Ovary (tissue), 9 donors: Measurements from ENCODE around the gene SLC35A3. TPM values are rescaled to one million over a fixed set of nuclear protein-coding genes. Genes with fewer than 3 reads are reported as not detected.

ENCODE experiments used
- DNase-seq, 5 donors: peaks; one replicate each; pipeline ENCODE4 v3.0.0-alpha.2; 2019 to 2020
- H3K27ac ChIP-seq, 2 donors: fragments of 200-600 bp; one replicate each; pipeline versions ENCODE4 v1.5.1 to v1.8.0; 2019 to 2022
- H3K27me3 ChIP-seq: fragments of 200-600 bp; one replicate; pipeline ENCODE4 v1.8.0; 2022
- H3K36me3 ChIP-seq: fragments of 200-600 bp; sonication (generic); one replicate; pipeline ENCODE4 v1.5.1; 2019
- H3K4me1 ChIP-seq: one replicate; pipeline ENCODE4 v1.8.1; 2013; ENCODE audit warnings: mild to moderate bottlenecking, moderate library complexity; ENCODE audit not compliant: insufficient read depth
- H3K4me3 ChIP-seq: fragments of 200-600 bp; sonication (generic); one replicate; pipeline ENCODE4 v1.5.1; 2017
- H3K9me3 ChIP-seq, 2 donors: fragments of 200-600 bp in 1 of 2; sonication (generic) in 1 of 2; one replicate each; pipeline versions ENCODE4 v1.5.1 to v1.8.1; 2013 to 2019; ENCODE audit warnings: mild to moderate bottlenecking in 1 of 2, moderate library complexity in 1 of 2
- CTCF ChIP-seq, 3 donors: fragments of 450-650 bp in 2 of 3; fragments of 200-600 bp in 1 of 3; IDR thresholded peaks; one replicate each; pipeline versions ENCODE4 v1.5.1 to v1.8.0; 2016 to 2022; ENCODE audit warnings: antibody characterized with exemption in 3 of 3, mild to moderate bottlenecking in 1 of 3
- EP300 ChIP-seq: sonication (generic); formaldehyde crosslinking; IDR thresholded peaks from one replicate; pipeline ENCODE4 v1.6.1; 2017; ENCODE audit warnings: antibody characterized with exemption
- POLR2A ChIP-seq: fragments of 450-650 bp; IDR thresholded peaks from one replicate; pipeline ENCODE4 v1.6.1; 2017; ENCODE audit warnings: antibody characterized with exemption, mild to moderate bottlenecking, moderate library complexity
- WGBS, 3 donors: extraction: QIAGEN DNeasy Blood & Tissue Kit in 1 of 3; methylation state at CpG; one replicate each; pipeline versions ENCODE4 v1.1.5 to v1.1.7; 2013 to 2017; 5-methylcytosine and 5-hydroxymethylcytosine counted together
- intact Hi-C, 4 donors: fragments of 100-400 bp; cut with DNase I; formaldehyde crosslinking; loops; one replicate each; pipeline versions ENCODE4 v1.11.0 to v1.15.1; 2022 to 2023
- polyA plus RNA-seq, 2 donors: library from polyadenylated mRNA; stranded (reverse); fragments of 200-250 nt in 1 of 2; fragments of 350-450 nt in 1 of 2; fragmentation: Illumina TruSeq in 1 of 2; extraction: RNeasy Lipid Tissue Mini Kit (QIAGEN cat#74804) in 1 of 2; gene quantifications; one replicate each; pipeline ENCODE4 v1.2.3, GENCODE V29; 2013 to 2014
- total RNA-seq, 7 donors: library from RNA; depleted of rRNA in 2 of 7; stranded (reverse); fragments of >200 nt in 2 of 7; fragmentation: NEBNext Ultra II Directional in 3 of 7; extraction: Animal tissue kit (Norgen Biotek cat#: 25700) in 3 of 7; gene quantifications; one replicate each; pipeline versions ENCODE4 v1.1.0 to v1.2.4, GENCODE V29; 2016 to 2023
- donor health status: DM: no; HTN: no; CAD: no; lungs with moderate emphysema.
- donor health status: DM: no; HTN: no; CAD: no.
- donor health status: Bipolar disorder and iron deficiency.
- donor health status: DM: yes; HTN: yes; CAD: no.
- donor health status: DM: no; HTN: no; CAD: no.
- donor health status: DM: yes; HTN: yes; CAD: no.

SLC35A3 gene
- total and polyA plus RNA-seq, 9 donors: 7.7 to 22.8 (median 14.3) TPM

DNA sequence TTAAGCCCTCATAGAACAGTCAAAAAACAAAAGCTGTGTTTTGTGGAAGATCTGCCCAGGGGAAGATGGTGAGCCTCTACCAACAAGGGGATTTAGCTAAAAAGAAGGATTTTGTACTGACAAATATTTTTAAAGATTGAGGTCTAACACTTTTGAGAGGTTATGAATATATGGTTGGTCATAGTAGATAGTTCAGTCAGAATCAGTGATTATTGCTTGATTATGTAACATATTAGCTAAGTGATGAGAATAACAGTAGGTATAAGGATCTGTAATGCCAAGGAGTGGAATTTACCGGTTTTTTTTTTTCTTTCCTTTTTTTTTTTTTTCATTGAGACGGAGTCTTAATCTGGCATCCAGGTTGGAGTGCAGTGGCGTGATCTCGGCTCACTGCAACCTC is 83.9 kb downstream of the SLC35A3 start:
- Histone ChIP-seq H3K27me3 (no peaks in the 10 kb centered on the region), H3K4me1 (peaks cover 9% of the 10 kb centered on the region), H3K4me3 (no peak overlapping the region), H3K36me3 (no peaks in the 10 kb centered on the region), H3K27ac (no peak overlapping the region), H3K9me3 (no peaks in the 10 kb centered on the region)
- TF ChIP-seq POLR2A (no peak), CTCF (IDR thresholded peaks at IDR 0.05) (no peak), EP300 (no peak)
- DNase-seq: no peak
- 92 to 97% (median 93%) methylated on average over 4 of the region's 4 CpGs for WGBS, 3 donors
- intact Hi-C loops: no loop called here

- Histone ChIP-seq H3K4me1 (no peaks in the 10 kb centered on the region), H3K27ac (no peak overlapping the region), H3K36me3 (no peaks in the 10 kb centered on the region), H3K27me3 (no peaks in the 10 kb centered on the region), H3K9me3 (no peaks in the 10 kb centered on the region), H3K4me3 (no peak overlapping the region)
- intact Hi-C loops: no loop called here
- TF ChIP-seq POLR2A (no peak), CTCF (IDR thresholded peaks at IDR 0.05) (no peak), EP300 (no peak)
- 81 to 93% (median 85%) methylated on average over 3 of the region's 3 CpGs for WGBS, 3 donors
- DNase-seq: no peak
Observed at GRCh38 chr1:100061681-100062080, 91.9 kb downstream of the SLC35A3 start.

DNA sequence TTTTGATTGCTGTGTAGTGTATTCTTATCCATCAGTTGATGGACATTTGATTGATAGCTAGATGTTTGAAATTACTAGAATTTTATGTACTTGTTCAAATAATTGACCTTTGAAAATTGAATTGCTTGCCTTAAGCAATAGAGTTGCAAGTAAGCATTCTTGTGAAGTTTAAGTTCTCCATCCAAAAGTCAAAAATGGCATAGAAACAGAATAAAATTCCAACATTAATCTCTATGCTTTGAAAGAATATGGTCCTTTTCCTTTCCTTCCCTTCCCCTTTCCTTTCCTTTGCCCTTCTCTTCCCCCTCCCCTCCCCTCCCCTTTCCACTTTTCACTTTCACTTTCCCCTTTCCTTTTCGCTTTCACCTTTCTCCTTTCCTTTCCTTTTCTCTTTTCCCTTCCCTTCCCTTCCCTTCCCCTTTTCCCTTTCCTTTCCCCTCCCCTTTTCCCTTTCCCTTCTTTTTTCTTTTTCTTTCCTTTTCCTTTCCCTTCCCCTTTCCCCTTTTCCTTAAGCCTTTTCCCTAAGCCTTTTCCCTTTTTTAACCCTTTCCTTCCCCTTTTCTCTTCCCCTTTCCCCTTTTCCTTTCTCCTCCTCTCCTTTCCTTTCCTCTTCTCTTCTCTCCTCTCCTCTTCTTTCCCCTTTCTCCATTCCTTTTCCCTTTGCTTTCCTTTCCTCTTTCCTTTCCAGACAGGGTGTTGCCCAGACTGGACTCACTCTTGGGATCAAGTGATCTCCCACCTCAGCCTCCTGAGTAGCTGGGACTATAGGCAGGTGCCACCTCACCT is 95.6 kb downstream of the SLC35A3 start:
- 71 to 87% (median 76%) methylated on average over 1 of the region's 1 CpG for WGBS, 3 donors
- Histone ChIP-seq H3K4me3 (no peak overlapping the region), H3K27me3 (no peaks in the 10 kb centered on the region), H3K4me1 (peaks cover 2% of the 10 kb centered on the region), H3K36me3 (no peaks in the 10 kb centered on the region), H3K27ac (no peak overlapping the region), H3K9me3 (no peaks in the 10 kb centered on the region)
- no peak for DNase-seq
- TF ChIP-seq CTCF (IDR thresholded peaks at IDR 0.05): no peak
- TF ChIP-seq POLR2A: no peak
- no peak for TF ChIP-seq EP300
- intact Hi-C loops: no loop called here

- WGBS, 3 donors: 50 to 70% (median 58%) methylated on average over 2 of the region's 2 CpGs
- Histone ChIP-seq H3K4me1 (peaks cover 2% of the 10 kb centered on the region), H3K4me3 (no peak overlapping the region), H3K9me3 (no peaks in the 10 kb centered on the region), H3K27ac (no peak overlapping the region), H3K27me3 (no peaks in the 10 kb centered on the region), H3K36me3 (no peaks in the 10 kb centered on the region)
- intact Hi-C loops: no loop called here
- TF ChIP-seq POLR2A (no peak), CTCF (IDR thresholded peaks at IDR 0.05) (no peak), EP300 (no peak)
- no peak for DNase-seq
Observed at GRCh38 chr1:100065969-100066227, 96.1 kb downstream of the SLC35A3 start.
